SH-SY5Y (cell line): Measurements from ENCODE around the gene PSKH1.

Experiments
- GATA2 ChIP-seq: IDR thresholded peaks from 2 replicates; pipeline ENCODE4 v1.6.1; 2011; ENCODE audit warnings: mild to moderate bottlenecking, low read depth, low read length
- GATA3 ChIP-seq: IDR thresholded peaks from 2 replicates; pipeline ENCODE4 v1.6.1; 2011; ENCODE audit warnings: low read depth, mild to moderate bottlenecking, low read length, moderate library complexity

The PSKH1 gene

DNA sequence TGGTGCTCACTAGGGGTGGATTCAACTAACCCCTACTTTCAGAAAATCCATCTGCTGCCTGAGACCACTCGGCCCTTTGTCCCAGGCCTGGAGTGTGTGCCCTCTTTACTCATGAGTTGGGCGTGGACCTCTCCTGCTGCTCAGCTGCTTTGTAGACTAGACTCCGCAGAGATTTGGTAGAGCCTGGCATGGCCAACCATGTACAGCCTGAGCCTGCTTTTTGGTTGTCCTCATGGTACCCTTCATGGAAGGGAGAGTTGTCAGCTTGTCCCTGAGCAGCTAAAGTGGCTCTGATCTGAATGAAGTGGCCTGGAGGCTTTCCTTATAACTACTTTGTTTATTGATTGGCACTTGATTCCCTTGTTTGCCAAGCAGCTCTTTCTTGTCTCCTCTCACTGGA, 18.7 kb upstream of the PSKH1 start:
- TF ChIP-seq GATA2, result no peak
- no peak for TF ChIP-seq GATA3

DNA sequence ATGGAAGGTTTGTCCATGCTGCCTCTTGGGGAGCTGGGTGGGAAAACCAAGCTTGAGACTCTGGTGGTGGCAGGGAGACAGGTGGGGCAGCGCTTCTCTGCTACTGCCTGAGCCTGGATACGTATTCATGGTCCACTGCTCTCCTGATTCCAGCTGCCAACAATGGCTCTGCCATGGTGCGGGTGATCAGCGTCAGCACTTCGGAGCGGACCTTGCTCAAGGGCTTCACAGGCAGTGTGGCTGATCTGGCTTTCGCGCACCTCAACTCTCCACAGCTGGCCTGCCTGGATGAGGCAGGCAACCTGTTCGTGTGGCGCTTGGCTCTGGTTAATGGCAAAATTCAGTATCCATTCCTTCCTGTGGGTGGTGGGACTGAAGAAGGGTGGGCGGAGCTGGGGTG, 16.0 kb upstream of the PSKH1 start:
- TF ChIP-seq GATA2, result no peak
- TF ChIP-seq GATA3, result no peak

DNA sequence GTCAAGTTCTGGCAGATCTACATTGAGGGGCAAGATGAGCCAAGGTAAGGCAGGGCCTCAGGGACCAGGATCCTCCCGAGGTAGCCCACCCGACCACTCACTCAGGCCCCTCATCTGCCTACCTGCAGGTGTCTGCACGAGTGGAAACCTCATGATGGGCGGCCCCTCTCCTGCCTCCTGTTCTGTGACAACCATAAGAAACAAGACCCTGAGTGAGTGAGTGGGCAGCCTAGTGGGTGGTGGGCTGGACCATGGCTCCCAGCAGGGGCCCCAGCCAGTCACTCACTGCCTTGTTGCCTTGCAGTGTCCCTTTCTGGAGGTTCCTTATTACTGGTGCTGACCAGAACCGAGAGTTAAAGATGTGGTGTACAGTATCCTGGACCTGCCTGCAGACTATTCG, 14.8 kb upstream of the PSKH1 start:
- TF ChIP-seq GATA2, result no peak
- no peak for TF ChIP-seq GATA3

DNA sequence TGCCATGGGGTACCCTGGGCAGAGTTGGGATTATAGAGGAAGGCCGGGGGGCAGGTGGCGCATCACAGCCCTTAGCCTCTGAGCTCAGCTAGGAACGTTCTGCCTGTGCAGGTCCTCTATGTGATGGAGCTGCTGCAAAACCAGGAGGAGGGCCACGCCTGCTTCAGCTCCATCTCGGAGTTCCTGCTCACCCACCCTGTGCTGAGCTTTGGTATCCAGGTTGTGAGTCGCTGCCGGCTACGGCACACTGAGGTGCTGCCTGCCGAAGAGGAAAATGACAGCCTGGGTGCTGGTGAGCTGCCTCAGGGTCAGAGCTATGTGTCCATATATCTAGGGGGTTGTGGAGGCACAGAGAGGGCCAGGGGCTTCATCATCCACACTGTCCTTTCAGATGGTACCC, 14.2 kb upstream of the PSKH1 start:
- no peak for TF ChIP-seq GATA2

DNA sequence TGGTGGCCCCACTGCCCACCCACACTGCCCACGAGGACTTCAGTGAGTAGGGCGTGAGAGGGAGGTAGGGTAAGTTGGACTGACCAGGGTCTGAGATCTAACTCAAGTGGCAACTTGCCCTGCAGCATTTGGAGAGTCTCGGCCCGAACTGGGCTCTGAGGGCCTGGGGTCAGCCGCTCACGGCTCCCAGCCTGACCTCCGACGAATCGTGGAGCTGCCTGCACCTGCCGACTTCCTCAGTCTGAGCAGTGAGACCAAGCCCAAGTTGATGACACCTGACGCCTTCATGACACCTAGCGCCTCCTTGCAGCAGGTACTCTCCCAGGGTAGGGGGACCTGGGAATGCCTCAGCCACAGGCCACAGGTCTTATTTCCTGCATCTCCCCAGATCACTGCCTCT, 13.6 kb upstream of the PSKH1 start:
- TF ChIP-seq GATA2, result no peak
- TF ChIP-seq GATA3, result no peak

DNA sequence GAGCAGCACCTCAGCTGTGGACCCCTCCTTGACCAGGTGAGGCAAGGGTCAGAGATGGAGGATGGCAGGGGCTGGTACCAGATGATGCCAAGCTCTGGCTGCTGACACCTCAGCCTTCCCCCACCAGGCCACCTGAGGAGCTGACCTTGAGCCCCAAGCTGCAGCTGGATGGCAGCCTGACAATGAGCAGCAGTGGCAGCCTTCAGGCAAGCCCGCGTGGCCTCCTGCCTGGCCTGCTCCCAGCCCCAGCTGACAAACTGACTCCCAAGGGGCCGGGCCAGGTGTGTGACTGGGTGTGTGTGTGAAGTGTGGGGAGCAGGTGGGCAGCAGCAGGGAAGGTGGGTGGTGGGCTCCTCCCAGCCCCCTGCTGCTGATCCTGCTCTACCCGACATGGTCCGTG, 13.1 kb upstream of the PSKH1 start:
- no peak for TF ChIP-seq GATA2
- no peak for TF ChIP-seq GATA3

DNA sequence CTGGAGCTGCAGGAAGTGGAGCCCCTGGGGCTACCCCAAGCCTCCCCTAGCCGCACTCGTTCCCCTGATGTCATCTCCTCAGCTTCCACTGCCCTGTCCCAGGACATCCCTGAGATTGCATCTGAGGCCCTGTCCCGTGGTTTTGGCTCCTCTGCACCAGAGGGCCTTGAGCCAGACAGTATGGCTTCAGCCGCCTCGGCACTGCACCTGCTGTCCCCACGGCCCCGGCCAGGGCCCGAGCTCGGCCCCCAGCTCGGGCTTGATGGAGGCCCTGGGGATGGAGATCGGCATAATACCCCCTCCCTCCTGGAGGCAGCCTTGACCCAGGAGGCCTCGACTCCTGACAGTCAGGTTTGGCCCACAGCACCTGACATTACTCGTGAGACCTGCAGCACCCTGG, 12.5 kb upstream of the PSKH1 start:
- TF ChIP-seq GATA3, result no peak
- no peak for TF ChIP-seq GATA2

DNA sequence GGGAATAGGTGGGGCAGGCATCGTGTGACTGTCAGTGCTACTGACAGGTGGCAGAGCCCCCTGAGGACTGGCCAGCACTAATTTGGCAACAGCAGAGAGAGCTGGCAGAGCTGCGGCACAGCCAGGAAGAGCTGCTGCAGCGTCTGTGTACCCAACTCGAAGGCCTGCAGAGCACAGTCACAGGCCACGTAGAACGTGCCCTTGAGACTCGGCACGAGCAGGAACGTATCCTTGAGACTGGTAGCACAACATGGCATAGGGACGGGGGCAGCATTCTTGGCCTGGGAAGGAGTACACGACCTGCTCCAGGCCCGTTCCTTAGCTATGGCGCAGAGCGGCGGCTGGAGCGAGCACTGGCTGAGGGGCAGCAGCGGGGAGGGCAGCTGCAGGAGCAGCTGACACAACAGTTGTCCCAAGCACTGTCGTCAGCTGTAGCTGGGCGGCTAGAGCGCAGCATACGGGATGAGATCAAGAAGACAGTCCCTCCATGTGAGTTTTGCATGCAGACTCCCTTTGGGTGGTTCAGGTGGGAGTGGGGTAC, 11.4 kb upstream of the PSKH1 start:
- TF ChIP-seq GATA3 (no peak), GATA2 (no peak)

DNA sequence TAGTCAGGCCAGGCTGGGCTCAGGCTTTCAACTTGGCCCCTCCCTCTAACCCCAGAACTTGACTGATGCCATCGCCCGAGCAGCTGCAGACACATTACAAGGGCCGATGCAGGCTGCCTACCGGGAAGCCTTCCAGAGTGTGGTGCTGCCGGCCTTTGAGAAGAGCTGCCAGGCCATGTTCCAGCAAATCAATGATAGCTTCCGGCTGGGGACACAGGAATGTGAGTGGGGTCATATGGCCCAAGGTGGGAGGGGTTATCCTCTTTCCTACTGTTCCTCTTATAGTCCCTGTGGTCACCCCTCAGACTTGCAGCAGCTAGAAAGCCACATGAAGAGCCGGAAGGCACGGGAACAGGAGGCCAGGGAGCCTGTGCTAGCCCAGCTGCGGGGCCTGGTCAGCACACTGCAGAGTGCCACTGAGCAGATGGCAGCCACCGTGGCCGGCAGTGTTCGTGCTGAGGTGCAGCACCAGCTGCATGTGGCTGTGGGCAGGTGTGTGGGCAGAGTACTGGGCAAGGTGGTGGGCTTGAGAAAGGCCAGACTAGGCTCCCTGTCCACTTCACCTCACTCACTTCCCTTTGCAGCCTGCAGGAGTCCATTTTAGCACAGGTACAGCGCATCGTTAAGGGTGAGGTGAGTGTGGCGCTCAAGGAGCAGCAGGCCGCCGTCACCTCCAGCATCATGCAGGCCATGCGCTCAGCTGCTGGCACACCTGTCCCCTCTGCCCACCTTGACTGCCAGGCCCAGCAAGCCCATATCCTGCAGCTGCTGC, 10.5 kb upstream of the PSKH1 start:
- TF ChIP-seq GATA3 (no peak), GATA2 (no peak)

DNA sequence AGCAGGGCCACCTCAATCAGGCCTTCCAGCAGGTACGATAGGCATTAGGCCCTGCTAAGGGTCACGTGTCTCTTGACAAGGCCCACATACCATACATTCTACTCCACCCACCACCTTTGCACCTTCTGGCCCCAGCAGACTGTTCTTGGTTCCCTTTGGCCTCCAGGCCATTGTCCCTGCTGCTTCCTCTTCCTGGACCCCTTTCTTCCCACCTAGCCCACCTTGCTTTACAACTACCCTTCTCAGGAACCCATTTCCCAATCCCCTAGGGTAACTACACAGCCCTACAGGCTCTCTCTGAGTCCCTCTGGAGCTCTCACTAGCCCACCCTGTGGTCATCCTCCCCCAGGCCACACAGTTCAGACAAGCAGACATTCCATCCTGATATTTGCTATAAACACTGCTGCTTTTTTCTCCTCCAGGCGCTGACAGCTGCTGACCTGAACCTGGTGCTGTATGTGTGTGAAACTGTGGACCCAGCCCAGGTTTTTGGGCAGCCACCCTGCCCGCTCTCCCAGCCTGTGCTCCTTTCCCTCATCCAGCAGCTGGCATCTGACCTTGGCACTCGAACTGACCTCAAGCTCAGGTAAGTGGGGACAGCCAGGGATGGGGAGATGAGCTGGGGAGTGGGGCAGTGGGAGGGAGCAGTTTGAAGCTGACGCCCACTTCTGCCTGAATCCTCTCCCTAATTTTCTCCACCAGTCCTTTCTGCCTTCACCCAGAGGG, 9.7 kb upstream of the PSKH1 start:
- TF ChIP-seq GATA2 (no peak), GATA3 (no peak)

DNA sequence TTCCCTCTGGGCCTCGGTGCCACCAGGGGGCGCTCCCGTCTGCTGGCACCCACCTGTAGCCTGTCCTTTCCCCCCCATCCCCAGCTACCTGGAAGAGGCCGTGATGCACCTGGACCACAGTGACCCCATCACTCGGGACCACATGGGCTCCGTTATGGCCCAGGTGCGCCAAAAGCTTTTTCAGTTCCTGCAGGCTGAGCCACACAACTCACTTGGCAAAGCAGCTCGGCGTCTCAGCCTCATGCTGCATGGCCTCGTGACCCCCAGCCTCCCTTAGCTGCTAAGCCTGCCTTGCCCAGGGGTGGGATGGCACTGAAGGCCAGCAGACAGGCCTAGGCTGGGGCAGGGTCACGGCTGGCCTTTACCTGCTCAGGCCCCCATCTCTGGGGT, 9.2 kb upstream of the PSKH1 start:
- TF ChIP-seq GATA3, result no peak

DNA sequence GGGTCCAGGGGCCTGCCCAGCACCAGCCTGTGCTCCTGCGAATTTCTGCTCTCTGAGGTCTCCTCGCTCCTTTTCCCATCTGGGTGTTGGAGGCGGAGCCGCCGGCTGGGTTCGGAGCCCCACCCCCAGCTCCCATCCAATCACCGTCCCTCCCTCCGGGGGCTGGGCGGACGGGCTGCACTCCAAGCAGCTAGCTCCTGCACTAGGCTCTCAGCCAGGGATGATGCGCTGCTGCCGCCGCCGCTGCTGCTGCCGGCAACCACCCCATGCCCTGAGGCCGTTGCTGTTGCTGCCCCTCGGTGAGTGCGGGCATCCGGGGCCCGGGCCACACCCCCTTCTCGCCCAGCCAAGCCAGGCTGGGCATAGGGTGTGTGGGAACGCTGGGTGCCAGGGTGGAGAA, 8.4 kb upstream of the PSKH1 start, which contains the start of gene NRN1L:
Gene NRN1L, plus strand, starts transcription at position 202 of the 400 bp plus-strand sequence. Its CDS starts 19 bp downstream, at position 221.
- TF ChIP-seq GATA2 (no peak), GATA3 (no peak)

DNA sequence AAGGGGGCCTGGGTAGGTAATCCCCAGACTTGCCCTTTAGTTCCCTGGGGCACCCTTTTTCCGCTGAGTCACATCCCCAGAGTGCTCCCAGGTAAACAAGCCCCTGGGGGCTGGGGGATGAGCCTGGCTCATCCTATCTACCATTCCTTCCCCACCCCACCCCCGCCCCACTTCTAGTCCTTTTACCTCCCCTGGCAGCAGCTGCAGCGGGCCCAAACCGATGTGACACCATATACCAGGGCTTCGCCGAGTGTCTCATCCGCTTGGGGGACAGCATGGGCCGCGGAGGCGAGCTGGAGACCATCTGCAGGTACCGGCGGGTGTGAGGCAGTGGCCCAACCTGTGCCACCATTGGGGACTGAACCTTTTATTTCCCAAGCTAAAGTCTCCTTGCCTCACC, 7.5 kb upstream of the PSKH1 start:
- TF ChIP-seq GATA3 (no peak), GATA2 (no peak)

DNA sequence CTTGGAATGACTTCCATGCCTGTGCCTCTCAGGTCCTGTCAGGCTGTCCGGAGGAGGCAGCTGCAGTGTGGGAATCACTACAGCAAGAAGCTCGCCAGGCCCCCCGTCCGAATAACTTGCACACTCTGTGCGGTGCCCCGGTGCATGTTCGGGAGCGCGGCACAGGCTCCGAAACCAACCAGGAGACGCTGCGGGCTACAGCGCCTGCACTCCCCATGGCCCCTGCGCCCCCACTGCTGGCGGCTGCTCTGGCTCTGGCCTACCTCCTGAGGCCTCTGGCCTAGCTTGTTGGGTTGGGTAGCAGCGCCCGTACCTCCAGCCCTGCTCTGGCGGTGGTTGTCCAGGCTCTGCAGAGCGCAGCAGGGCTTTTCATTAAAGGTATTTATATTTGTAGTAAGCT, 7.1 kb upstream of the PSKH1 start:
- TF ChIP-seq GATA2 (no peak), GATA3 (no peak)

DNA sequence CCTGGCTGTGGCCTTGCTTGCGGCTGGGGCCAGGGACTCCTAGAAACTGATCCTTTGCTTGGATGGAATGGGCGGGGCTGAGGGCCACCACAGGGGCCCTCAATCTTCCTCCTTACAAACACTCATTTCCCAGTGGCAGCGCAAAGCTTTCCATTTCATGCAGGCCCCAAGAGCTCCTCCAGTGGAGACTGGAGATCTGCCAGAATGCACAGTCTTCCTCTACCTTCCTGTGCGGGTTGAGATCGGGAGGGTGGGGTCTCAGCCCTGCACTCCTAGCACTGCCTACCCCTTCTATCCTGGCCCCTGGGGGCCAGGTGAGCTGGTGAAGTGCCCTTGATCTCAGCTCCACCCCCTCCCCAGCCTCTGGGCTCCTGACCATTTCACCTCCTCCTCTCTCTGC, 6.7 kb upstream of the PSKH1 start:
- no peak for TF ChIP-seq GATA2
